ENCODE measurements around the gene SEMA4D. TPM values are rescaled to one million over a fixed set of nuclear protein-coding genes. Genes with fewer than 3 reads are reported as not detected.

Gene SEMA4D
- total RNA-seq, 2 donors from 2014 or later, result 42.8 to 51.0 TPM

DNA sequence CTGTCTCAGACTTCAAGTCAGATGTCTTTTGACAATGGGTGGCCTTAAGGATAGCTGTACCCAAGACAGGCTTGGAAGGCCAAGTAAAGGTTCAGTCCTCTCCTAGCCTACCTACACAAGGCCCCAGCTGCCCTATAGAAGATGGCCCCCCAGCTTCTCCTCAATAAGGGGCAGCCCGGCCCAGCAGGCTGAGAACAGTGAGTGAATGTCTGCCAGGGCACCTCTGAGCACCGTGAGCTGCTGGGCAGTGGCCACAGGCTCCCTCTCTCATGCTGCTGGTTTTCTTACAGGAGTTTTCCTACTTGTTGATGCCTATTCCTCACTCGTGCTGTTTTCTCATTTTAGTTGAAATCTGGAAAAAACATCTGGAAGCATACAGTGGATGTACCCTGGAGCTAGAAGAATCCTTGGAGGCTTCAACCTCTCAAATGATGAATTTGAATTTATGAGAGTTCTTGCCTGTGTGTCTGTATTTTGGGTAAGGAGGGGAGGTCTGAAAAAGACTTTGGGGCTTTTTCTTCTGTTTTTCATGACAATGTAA, 139.5 kb downstream of the SEMA4D start:
- TF ChIP-seq, protein P1, sequence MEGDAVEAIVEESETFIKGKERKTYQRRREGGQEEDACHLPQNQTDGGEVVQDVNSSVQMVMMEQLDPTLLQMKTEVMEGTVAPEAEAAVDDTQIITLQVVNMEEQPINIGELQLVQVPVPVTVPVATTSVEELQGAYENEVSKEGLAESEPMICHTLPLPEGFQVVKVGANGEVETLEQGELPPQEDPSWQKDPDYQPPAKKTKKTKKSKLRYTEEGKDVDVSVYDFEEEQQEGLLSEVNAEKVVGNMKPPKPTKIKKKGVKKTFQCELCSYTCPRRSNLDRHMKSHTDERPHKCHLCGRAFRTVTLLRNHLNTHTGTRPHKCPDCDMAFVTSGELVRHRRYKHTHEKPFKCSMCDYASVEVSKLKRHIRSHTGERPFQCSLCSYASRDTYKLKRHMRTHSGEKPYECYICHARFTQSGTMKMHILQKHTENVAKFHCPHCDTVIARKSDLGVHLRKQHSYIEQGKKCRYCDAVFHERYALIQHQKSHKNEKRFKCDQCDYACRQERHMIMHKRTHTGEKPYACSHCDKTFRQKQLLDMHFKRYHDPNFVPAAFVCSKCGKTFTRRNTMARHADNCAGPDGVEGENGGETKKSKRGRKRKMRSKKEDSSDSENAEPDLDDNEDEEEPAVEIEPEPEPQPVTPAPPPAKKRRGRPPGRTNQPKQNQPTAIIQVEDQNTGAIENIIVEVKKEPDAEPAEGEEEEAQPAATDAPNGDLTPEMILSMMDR (conservative IDR thresholded peaks at IDR 0.05), result no peak
- no peaks in the 10 kb centered on the region for H3K27me3 ChIP-seq (ENCODE audit: control insufficient read depth, insufficient read depth, low read length, poor library complexity, severe bottlenecking)
- Mint-ChIP-seq H3K27ac (no peak overlapping the region), H3K9me3 (no peaks in the 10 kb centered on the region), H3K4me1 (peaks cover 33% of the 10 kb centered on the region), H3K36me3 (ENCODE audit: low read depth) (peaks cover 70% of the 10 kb centered on the region), H3K4me3 (no peak overlapping the region), H3K27me3 (ENCODE audit: insufficient read depth) (no peaks in the 10 kb centered on the region)
- H3K36me3 ChIP-seq (ENCODE audit: control insufficient read depth, insufficient read depth, low read length), result peaks cover 64% of the 10 kb centered on the region
- H3K4me1 ChIP-seq (ENCODE audit: control insufficient read depth, insufficient read depth, low read length), result peaks cover 19% of the 10 kb centered on the region
- no peak for DNase-seq
- H3K4me3 ChIP-seq (ENCODE audit: low read length), result no peak overlapping the region
- WGBS, 2 experiments (ENCODE audit: insufficient coverage in 1 of 2, insufficient read length in 1 of 2), result 90% methylated on average over 2 to 3 of the region's 3 CpGs
- H3K9me3 ChIP-seq (ENCODE audit: control insufficient read depth, low read length), result no peaks in the 10 kb centered on the region
- H3K27ac ChIP-seq (ENCODE audit: low read depth, low read length), result no peak overlapping the region
- H3K9ac ChIP-seq (ENCODE audit: extremely low read depth, low read length, poor library complexity, severe bottlenecking), result no peak overlapping the region

- Histone ChIP-seq H3K4me3 (ENCODE audit: low read length) (no peak overlapping the region), H3K9me3 (ENCODE audit: control insufficient read depth, low read length) (no peaks in the 10 kb centered on the region), H3K36me3 (ENCODE audit: control insufficient read depth, insufficient read depth, low read length) (peaks cover 64% of the 10 kb centered on the region), H3K9ac (ENCODE audit: extremely low read depth, low read length, poor library complexity, severe bottlenecking) (no peak overlapping the region), H3K4me1 (ENCODE audit: control insufficient read depth, insufficient read depth, low read length) (peaks cover 19% of the 10 kb centered on the region), H3K27ac (ENCODE audit: low read depth, low read length) (no peak overlapping the region), H3K27me3 (ENCODE audit: control insufficient read depth, insufficient read depth, low read length, poor library complexity, severe bottlenecking) (no peaks in the 10 kb centered on the region)
- Mint-ChIP-seq H3K27me3 (ENCODE audit: insufficient read depth) (no peaks in the 10 kb centered on the region), H3K27ac (no peak overlapping the region), H3K9me3 (no peaks in the 10 kb centered on the region), H3K4me3 (no peak overlapping the region), H3K36me3 (ENCODE audit: low read depth) (peaks cover 75% of the 10 kb centered on the region), H3K4me1 (peaks cover 33% of the 10 kb centered on the region)
- 95% methylated on average over 8 of the region's 8 CpGs; no CpG with 5 or more reads in 1 of the 2 experiments for WGBS, 2 experiments (ENCODE audit: insufficient coverage in 1 of 2, insufficient read length in 1 of 2)
- TF ChIP-seq, protein P1 (conservative IDR thresholded peaks at IDR 0.05), result no peak
- no peak for DNase-seq
Measured at GRCh38 chr9:89357331-89358197, 140.3 kb downstream of the SEMA4D start.

DNA sequence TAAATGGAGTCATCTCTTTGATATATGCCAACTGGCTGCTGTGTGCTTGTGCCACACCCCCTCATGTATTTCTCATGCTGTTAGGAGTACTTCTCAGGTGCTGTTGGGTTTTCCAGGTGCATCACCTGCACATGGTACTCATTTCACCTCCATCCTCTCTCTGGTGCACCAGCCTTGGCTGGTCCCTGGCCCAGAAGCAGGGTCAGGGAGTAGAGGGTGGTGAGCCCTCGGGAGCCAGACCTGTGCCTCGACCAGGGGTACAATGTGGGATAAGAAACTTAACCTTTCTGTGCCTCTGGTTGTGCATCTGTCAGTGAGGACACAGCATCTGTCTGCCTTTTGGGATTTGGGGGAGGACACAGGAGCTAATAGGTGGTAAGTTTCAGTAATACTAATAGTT, 141.1 kb downstream of the SEMA4D start:
- Mint-ChIP-seq H3K4me3 (no peak overlapping the region), H3K36me3 (ENCODE audit: low read depth) (peaks cover 78% of the 10 kb centered on the region), H3K4me1 (peaks cover 32% of the 10 kb centered on the region), H3K27me3 (ENCODE audit: insufficient read depth) (no peaks in the 10 kb centered on the region), H3K27ac (no peak overlapping the region), H3K9me3 (no peaks in the 10 kb centered on the region)
- peaks cover 65% of the 10 kb centered on the region for H3K36me3 ChIP-seq (ENCODE audit: control insufficient read depth, insufficient read depth, low read length)
- H3K27me3 ChIP-seq (ENCODE audit: control insufficient read depth, insufficient read depth, low read length, poor library complexity, severe bottlenecking), result no peaks in the 10 kb centered on the region
- no peak overlapping the region for H3K9ac ChIP-seq (ENCODE audit: extremely low read depth, low read length, poor library complexity, severe bottlenecking)
- TF ChIP-seq, protein P1 (conservative IDR thresholded peaks at IDR 0.05), result no peak
- 98% methylated on average over 2 of the region's 2 CpGs; no CpG with 5 or more reads in 1 of the 2 experiments for WGBS, 2 experiments (ENCODE audit: insufficient coverage in 1 of 2, insufficient read length in 1 of 2)
- no peaks in the 10 kb centered on the region for H3K9me3 ChIP-seq (ENCODE audit: control insufficient read depth, low read length)
- no peak for DNase-seq
- H3K4me3 ChIP-seq (ENCODE audit: low read length), result no peak overlapping the region
- peaks cover 19% of the 10 kb centered on the region for H3K4me1 ChIP-seq (ENCODE audit: control insufficient read depth, insufficient read depth, low read length)
- no peak overlapping the region for H3K27ac ChIP-seq (ENCODE audit: low read depth, low read length)

Data from endodermal cell (in vitro differentiated cells).